ENCODE measurements around the gene MXRA8. TPM values are rescaled to one million over a fixed set of nuclear protein-coding genes. Genes with fewer than 3 reads are reported as not detected.

The MXRA8 gene, protein sequence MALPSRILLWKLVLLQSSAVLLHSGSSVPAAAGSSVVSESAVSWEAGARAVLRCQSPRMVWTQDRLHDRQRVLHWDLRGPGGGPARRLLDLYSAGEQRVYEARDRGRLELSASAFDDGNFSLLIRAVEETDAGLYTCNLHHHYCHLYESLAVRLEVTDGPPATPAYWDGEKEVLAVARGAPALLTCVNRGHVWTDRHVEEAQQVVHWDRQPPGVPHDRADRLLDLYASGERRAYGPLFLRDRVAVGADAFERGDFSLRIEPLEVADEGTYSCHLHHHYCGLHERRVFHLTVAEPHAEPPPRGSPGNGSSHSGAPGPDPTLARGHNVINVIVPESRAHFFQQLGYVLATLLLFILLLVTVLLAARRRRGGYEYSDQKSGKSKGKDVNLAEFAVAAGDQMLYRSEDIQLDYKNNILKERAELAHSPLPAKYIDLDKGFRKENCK
- 0.07 and 0.12 TPM in 2 replicates for polyA plus RNA-seq (2011; rRNA removed)
- 0.15 and 0.21 TPM in 2 replicates for polyA plus RNA-seq (2012; cell fraction: cytosol; rRNA removed)
- 0.50 and 0.70 TPM in 2 replicates for polyA plus RNA-seq (2012; cell fraction: nucleus; rRNA removed)
- 0.09 to 0.22 TPM (median 0.13 TPM) in 3 replicates for polyA plus RNA-seq (2017; fragmentation: RNase III; extraction: RNeasy Plus Mini Kit Qiagen cat#74134 plus additional on column Dnase treatment)
- 0.19 TPM in 1 of 2 replicates, not detected in the other for polyA minus RNA-seq (2011; rRNA and poly(A)+ RNA removed)

DNA sequence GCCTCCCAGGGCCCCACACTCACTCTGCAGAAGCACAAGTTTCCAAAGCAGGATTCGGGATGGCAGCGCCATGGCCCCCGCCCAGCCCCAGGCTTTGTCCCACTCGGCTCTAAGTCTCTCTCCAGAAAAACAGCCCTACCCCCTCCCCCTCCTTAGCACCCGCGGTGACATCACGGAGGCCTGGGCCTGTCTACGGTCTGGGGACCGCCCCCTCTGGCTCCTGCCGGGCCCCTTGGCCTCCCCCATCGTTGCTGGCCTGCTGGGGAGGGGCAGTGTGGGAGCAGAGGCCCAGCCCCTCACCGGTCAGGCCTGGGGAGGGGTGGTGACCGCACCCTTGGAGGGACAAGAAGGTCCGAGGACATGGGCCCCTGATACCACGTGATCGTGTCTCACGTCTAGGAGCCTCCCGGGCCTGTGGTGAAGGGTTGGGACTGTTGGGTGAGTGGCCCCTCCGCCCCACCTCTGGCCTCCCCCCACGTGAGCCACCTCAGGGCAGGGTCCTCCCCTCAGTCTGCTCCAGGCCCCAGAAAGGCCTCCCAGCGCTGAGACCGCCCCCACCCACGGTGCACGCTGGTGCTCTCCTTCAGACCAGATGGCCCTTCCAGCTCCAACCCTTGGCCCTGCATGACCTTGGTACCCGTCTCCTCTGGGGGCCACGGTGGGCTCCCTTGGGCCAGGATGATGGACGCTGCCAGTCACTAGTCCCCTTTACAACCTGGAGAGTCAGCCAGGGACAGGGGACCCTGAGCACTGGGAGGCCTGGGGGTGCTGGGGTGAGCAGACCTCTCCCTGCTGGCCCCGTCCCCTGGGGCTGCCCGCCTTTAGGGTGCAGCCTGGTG, at the start of gene MXRA8:
Gene MXRA8, minus strand, starts transcription at position 123 of the 839 bp plus-strand sequence. Its CDS starts 51 bp downstream, at position 72.
- no peak for TF ChIP-seq JUN (IDR thresholded peaks at IDR 0.05)
- no peak for TF ChIP-seq POLR2AphosphoS2 (conservative IDR thresholded peaks at IDR 0.05; ENCODE audit: low read length)
- no peak for TF ChIP-seq ESRRA (IDR thresholded peaks at IDR 0.05; ENCODE audit: borderline replicate concordance, low read length)
- TF ChIP-seq TP53 (CRISPR knock-in tag; IDR thresholded peaks at IDR 0.05) = no peak
- TF ChIP-seq TFCP2L1 (CRISPR knock-in tag; IDR thresholded peaks at IDR 0.05) = no peak
- no peak for TF ChIP-seq EHMT2 (IDR thresholded peaks at IDR 0.05; ENCODE audit: low read depth)
- TF ChIP-seq MYC (IDR thresholded peaks at IDR 0.05; ENCODE audit: borderline replicate concordance, low read length) = no peak
- TF ChIP-seq, protein P1, sequence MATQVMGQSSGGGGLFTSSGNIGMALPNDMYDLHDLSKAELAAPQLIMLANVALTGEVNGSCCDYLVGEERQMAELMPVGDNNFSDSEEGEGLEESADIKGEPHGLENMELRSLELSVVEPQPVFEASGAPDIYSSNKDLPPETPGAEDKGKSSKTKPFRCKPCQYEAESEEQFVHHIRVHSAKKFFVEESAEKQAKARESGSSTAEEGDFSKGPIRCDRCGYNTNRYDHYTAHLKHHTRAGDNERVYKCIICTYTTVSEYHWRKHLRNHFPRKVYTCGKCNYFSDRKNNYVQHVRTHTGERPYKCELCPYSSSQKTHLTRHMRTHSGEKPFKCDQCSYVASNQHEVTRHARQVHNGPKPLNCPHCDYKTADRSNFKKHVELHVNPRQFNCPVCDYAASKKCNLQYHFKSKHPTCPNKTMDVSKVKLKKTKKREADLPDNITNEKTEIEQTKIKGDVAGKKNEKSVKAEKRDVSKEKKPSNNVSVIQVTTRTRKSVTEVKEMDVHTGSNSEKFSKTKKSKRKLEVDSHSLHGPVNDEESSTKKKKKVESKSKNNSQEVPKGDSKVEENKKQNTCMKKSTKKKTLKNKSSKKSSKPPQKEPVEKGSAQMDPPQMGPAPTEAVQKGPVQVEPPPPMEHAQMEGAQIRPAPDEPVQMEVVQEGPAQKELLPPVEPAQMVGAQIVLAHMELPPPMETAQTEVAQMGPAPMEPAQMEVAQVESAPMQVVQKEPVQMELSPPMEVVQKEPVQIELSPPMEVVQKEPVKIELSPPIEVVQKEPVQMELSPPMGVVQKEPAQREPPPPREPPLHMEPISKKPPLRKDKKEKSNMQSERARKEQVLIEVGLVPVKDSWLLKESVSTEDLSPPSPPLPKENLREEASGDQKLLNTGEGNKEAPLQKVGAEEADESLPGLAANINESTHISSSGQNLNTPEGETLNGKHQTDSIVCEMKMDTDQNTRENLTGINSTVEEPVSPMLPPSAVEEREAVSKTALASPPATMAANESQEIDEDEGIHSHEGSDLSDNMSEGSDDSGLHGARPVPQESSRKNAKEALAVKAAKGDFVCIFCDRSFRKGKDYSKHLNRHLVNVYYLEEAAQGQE (IDR thresholded peaks at IDR 0.05) = no peak
- no peak for TF ChIP-seq CEBPB (IDR thresholded peaks at IDR 0.05)
- no peak for TF ChIP-seq GATA3 (IDR thresholded peaks at IDR 0.05; ENCODE audit: borderline replicate concordance)
- WGBS (ENCODE audit: missing lambda C conversion rate) = 80% methylated on average over 4 of the region's 29 CpGs
- Histone ChIP-seq H3K4me3 (no peak within 1 kb of the TSS), H3K4me1 (peaks cover 31% of the 10 kb centered on the region), H3K9me3 (no peaks in the 10 kb centered on the region), H3K27ac (peak within 1 kb of the TSS in 1 of 2 experiments; percentile 30; a peak in 1 of 6 replicates), H3K4me2 (no peak within 1 kb of the TSS)
- ChIA-PET POLR2A (interaction anchor here (0.5 kb wide), 1 partner anchor 12 kb away, joined by 3 read pairs; no protein-coding TSS in a partner anchor), CTCF (interaction anchor here (1.2 to 2.4 kb wide), 2 partner anchors 13 kb away, joined by 6 to 17 read pairs; no protein-coding TSS in a partner anchor)
- DNase-seq (ENCODE audit: low read depth in 1 of 2, low spot score in 1 of 2) (no peak), ATAC-seq (no peak), FAIRE-seq (no peak)

GRCh38 chr1:1407636-1408318, 49.4 kb upstream of the MXRA8 start:
- H3K4me3 ChIP-seq = peak overlapping the region; percentile 69
- DNase-seq (ENCODE audit: low read depth in 1 of 2, low spot score in 1 of 2) (peak in 1 of 2 experiments; percentile 42), ATAC-seq (peak; percentile 54 to 66), FAIRE-seq (no peak)
- ChIA-PET CTCF (interaction anchor here (0.5 to 3.8 kb wide), 4 partner anchors 34 to 496 kb away, joined by 3 to 21 read pairs (median 7); no protein-coding TSS in a partner anchor), POLR2A (interaction anchor here (0.6 to 2.3 kb wide), 6 partner anchors 9 to 416 kb away, joined by 3 to 12 read pairs (median 4); partner anchors contain the start of genes AURKAIP1 and CCNL2)
- no peaks in the 10 kb centered on the region for H3K9me3 ChIP-seq
- 14% methylated on average over 36 of the region's 41 CpGs for WGBS (ENCODE audit: missing lambda C conversion rate)
- H3K27ac ChIP-seq = peak overlapping the region; percentile 88 to 100
- no peak for TF ChIP-seq RAD21 (conservative IDR thresholded peaks at IDR 0.05 in 1 of 2, IDR thresholded peaks at IDR 0.05 in 1 of 2)
- peaks cover 22% of the 10 kb centered on the region for H3K4me1 ChIP-seq
- H3K4me2 ChIP-seq = peak overlapping the region; percentile 93
